HL-60/S4 treated with retinoic acid at 250 ng/mL for 4 days and 3 days (cell line): Measurements from ENCODE around the gene FGFR3.

Source experiments
- in situ Hi-C: fragments of 300-500 bp; cut with MboI; formaldehyde crosslinking; loops from 2 replicates; pipeline ENCODE4 v1.7.0; 2022; ENCODE audit warnings: low sequenced_read_pairs

FGFR3 gene

GRCh38 chr4:1801286-1801958, 8.3 kb downstream of the FGFR3 start:
- in situ Hi-C loops: no loop called here

- in situ Hi-C loops: no loop called here
Observed at GRCh38 chr4:1802151-1802715, 9.1 kb downstream of the FGFR3 start.

- in situ Hi-C loops: no loop called here
Observed at GRCh38 chr4:1802720-1803522, 9.8 kb downstream of the FGFR3 start.

GRCh38 chr4:1803523-1804423, 10.7 kb downstream of the FGFR3 start:
- in situ Hi-C loops: no loop called here

GRCh38 chr4:1804638-1805492, 11.8 kb downstream of the FGFR3 start:
- in situ Hi-C loops: no loop called here

- in situ Hi-C loops: no loop called here
Observed at GRCh38 chr4:1805493-1806222, 12.6 kb downstream of the FGFR3 start.

GRCh38 chr4:1806223-1806564, 13.1 kb downstream of the FGFR3 start:
- in situ Hi-C loops: no loop called here

GRCh38 chr4:1806596-1807331, 13.7 kb downstream of the FGFR3 start:
- in situ Hi-C loops: no loop called here

- in situ Hi-C loops: no loop called here
Observed at GRCh38 chr4:1807332-1807777, 14.3 kb downstream of the FGFR3 start.

- in situ Hi-C loops: no loop called here
Observed at GRCh38 chr4:1808396-1808795, 15.3 kb downstream of the FGFR3 start.

- in situ Hi-C loops: no loop called here
Observed at GRCh38 chr4:1808851-1809753, 16.0 kb downstream of the FGFR3 start.

- in situ Hi-C loops: no loop called here
Observed at GRCh38 chr4:1809754-1810502, 16.8 kb downstream of the FGFR3 start.

- in situ Hi-C loops: no loop called here
Observed at GRCh38 chr4:1810765-1811164, 17.7 kb downstream of the FGFR3 start.

- in situ Hi-C loops: no loop called here
Observed at GRCh38 chr4:1812720-1813119, 19.6 kb downstream of the FGFR3 start.

GRCh38 chr4:1813231-1813630, 20.1 kb downstream of the FGFR3 start:
- in situ Hi-C loops: no loop called here

- in situ Hi-C loops: no loop called here
Observed at GRCh38 chr4:1813915-1814314, 20.8 kb downstream of the FGFR3 start.

- in situ Hi-C loops: no loop called here
Observed at GRCh38 chr4:1814453-1814852, 21.4 kb downstream of the FGFR3 start.
